ENCODE results near the gene VASP.

- no peak for TF ChIP-seq POLR2A (IDR thresholded peaks at IDR 0.05)
- no peak for TF ChIP-seq CTCF (IDR thresholded peaks at IDR 0.05)
Measured at GRCh38 chr19:45517641-45518468, 10.6 kb downstream of the VASP start.

All from right lobe of liver (tissue), 4 donors.